Effector memory CD8-positive, alpha-beta T cell (primary cell): ENCODE results near the gene ELOVL5.
A peak's percentile ranks its signal among the peaks of the same experiment; 100 is the strongest.

ENCODE experiments used
- ATAC-seq: fragments of 150-1000 bp; cut with Tn5 transposase; replicated peaks from 2 replicates; pipeline ENCODE4 v1.10.0; 2021; ENCODE audit warnings: mild to moderate bottlenecking, moderate library complexity
- DNase-seq, 3 experiments: peaks; one replicate each; pipeline ENCODE4 v3.0.0; 2021
- H3K27ac Mint-ChIP-seq, 2 donors: one replicate each; pipeline ENCODE4 v1.8.0; 2022; ENCODE audit warnings: mild to moderate bottlenecking in 2 of 2, mixed read lengths in 2 of 2, moderate library complexity in 2 of 2
- H3K27me3 Mint-ChIP-seq, 2 donors: one replicate each; pipeline ENCODE4 v1.8.0; 2022; ENCODE audit warnings: mixed read lengths in 2 of 2
- H3K36me3 Mint-ChIP-seq: one replicate; pipeline ENCODE4 v1.8.0; 2022; ENCODE audit warnings: mild to moderate bottlenecking, moderate library complexity, mixed read lengths; ENCODE audit not compliant: insufficient read depth
- H3K4me1 Mint-ChIP-seq, 2 donors: one replicate each; pipeline ENCODE4 v1.8.0; 2022; ENCODE audit warnings: low read depth in 2 of 2, mixed read lengths in 2 of 2
- H3K4me3 Mint-ChIP-seq, 2 donors: one replicate each; pipeline ENCODE4 v1.8.0; 2022; ENCODE audit warnings: mild to moderate bottlenecking in 2 of 2, mixed read lengths in 2 of 2, moderate library complexity in 2 of 2
- H3K9me3 Mint-ChIP-seq, 2 donors: one replicate each; pipeline ENCODE4 v1.8.0; 2022; ENCODE audit warnings: mixed read lengths in 2 of 2

ELOVL5 gene

DNA sequence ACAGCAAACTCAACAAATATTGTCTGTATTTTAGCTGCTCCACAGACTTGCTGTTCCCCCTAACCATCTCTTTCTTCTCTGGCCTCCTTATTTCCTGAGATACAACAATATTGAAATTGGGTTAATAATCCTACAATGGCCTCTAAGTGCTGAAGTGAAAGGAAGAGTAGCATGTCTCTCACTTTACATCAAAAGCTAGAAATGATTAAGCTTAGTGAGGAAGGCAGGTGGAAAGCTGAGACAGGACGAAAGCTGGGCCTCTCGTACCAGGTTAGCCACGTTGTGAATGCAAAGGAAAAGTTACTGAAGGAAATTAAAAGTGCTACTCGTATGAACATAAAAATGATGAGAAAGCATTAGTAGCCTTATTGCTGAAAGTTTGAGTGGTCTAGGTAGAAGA is 63.8 kb downstream of the ELOVL5 start:
- peaks cover 41 to 48% of the 10 kb centered on the region in 2 donors for H3K4me1 Mint-ChIP-seq
- peaks cover 27% of the 10 kb centered on the region for H3K36me3 Mint-ChIP-seq
- H3K9me3 Mint-ChIP-seq = no peaks in the 10 kb centered on the region
- H3K4me3 Mint-ChIP-seq = peak overlapping the region; percentile 28 to 48
- no peak for DNase-seq
- peak; percentile 39 for ATAC-seq
- H3K27me3 Mint-ChIP-seq = no peaks in the 10 kb centered on the region
- peak overlapping the region; percentile 73 to 80 for H3K27ac Mint-ChIP-seq

DNA sequence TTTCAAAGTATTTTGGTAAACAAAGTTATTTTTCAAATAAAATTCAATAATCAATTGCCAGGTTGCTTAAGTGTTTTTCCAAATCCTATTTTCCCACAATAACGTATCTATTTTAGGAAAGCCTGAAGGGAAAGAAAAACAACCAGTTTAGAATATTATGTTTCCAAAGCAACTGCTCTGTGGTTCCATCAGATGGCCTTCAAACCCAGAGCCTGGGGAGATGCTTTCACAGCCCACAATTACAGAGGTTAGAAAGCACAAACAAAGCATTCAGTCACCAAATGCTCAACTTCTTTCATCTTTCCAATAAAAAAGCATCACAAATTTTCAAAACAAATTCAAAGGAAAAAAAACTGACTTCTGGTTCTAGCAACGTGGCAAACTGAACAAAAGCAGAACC is 66.0 kb downstream of the ELOVL5 start:
- no peaks in the 10 kb centered on the region for H3K9me3 Mint-ChIP-seq
- no peak for DNase-seq
- H3K36me3 Mint-ChIP-seq = peaks cover 23% of the 10 kb centered on the region
- no peak overlapping the region for H3K4me3 Mint-ChIP-seq
- peaks cover 39 to 42% of the 10 kb centered on the region in 2 donors for H3K4me1 Mint-ChIP-seq
- no peak for ATAC-seq
- H3K27me3 Mint-ChIP-seq = no peaks in the 10 kb centered on the region
- H3K27ac Mint-ChIP-seq = peak overlapping the region; percentile 30 to 80

DNA sequence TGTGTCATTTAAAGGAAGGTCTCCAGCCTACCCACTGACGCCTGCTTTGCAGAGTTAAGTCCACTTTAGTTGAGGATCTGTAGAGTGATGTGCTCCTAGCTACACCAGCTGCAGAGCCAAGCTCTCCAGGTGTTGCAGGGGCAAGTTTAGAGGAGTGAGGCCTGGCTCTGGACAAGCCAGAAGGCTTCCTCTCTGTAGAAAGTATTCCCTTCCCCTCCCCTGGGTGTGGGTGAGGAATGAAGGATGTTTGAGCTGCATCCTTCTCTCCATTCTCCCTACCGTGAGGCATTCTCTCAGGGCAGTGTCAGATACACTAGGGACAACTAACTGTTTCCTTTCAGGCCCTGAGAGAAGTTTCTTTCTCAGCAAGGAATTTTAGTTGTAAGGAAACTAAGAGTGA is 66.5 kb downstream of the ELOVL5 start:
- H3K4me1 Mint-ChIP-seq = peaks cover 36 to 42% of the 10 kb centered on the region in 2 donors
- no peak overlapping the region for H3K4me3 Mint-ChIP-seq
- H3K27ac Mint-ChIP-seq = peak overlapping the region in 1 of 2 donors; percentile 29

DNA sequence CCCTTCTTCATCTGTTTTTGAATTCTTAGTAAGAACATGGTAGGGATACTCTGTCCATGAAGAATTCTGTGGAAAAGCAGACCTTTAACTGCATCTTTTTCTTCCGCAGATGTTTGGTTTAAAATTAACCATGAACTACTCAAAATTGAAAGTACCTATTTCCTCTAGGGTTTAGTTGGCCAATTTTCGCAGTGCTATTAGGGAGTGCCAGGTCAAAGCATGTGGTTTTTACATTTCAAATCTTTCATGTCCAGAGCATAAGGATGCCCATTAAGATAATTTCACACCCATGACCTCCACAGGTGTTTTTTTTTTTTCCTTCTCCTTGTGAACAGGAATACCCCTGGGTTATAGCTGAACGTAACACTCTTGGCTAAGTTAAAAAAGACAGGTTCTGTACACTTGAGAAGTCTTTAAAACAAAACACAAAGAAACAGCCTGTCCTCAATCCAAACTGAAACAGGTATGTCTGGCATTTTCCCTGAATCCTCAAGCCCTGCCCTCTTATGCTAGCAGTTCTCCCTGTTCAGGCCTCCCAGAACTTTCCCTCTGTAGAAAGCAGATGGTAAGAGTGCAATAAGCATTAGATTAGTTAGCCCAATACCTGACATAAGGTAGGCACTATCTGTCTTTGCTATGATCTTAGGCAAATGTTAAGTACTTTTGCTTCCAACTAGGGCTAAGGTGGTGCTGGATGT is 67.1 kb downstream of the ELOVL5 start:
- Mint-ChIP-seq H3K27ac (peak overlapping the region in 1 of 2 donors; percentile 29), H3K27me3 (no peaks in the 10 kb centered on the region), H3K9me3 (no peaks in the 10 kb centered on the region), H3K4me3 (peak overlapping the region; percentile 4 to 15), H3K4me1 (peaks cover 34 to 42% of the 10 kb centered on the region in 2 donors), H3K36me3 (peaks cover 18% of the 10 kb centered on the region)
- ATAC-seq (no peak), DNase-seq (no peak)

More for the DNA sequence above, 66.5 kb downstream of the ELOVL5 start:
- DNase-seq (no peak), ATAC-seq (no peak)
- Mint-ChIP-seq H3K36me3 (peaks cover 21% of the 10 kb centered on the region), H3K27me3 (no peaks in the 10 kb centered on the region), H3K9me3 (no peaks in the 10 kb centered on the region)

DNA sequence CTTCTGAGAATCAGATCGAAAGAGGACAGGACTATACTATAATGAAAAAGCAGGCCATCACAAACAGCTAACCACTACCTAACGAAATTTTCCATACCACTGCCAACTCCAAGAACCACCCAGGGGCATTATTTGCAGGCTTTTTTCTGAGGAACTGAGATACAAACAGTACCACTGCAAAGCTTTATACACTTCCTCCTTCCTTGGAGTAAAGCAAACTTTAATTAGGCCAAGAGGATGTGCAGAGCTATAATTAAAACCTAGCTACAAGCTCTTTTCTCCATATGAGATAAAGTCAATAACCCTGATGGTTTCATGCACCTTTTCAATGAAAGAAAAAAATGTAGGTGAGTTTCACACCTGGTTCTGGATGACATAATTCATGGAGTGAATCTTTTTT is 68.5 kb downstream of the ELOVL5 start:
- ATAC-seq = no peak
- H3K27me3 Mint-ChIP-seq = no peaks in the 10 kb centered on the region
- peaks cover 32 to 37% of the 10 kb centered on the region in 2 donors for H3K4me1 Mint-ChIP-seq
- no peaks in the 10 kb centered on the region for H3K9me3 Mint-ChIP-seq
- H3K4me3 Mint-ChIP-seq = no peak overlapping the region
- H3K36me3 Mint-ChIP-seq = peaks cover 24% of the 10 kb centered on the region
- DNase-seq = no peak
- H3K27ac Mint-ChIP-seq = peak overlapping the region in 1 of 2 donors; percentile 65

DNA sequence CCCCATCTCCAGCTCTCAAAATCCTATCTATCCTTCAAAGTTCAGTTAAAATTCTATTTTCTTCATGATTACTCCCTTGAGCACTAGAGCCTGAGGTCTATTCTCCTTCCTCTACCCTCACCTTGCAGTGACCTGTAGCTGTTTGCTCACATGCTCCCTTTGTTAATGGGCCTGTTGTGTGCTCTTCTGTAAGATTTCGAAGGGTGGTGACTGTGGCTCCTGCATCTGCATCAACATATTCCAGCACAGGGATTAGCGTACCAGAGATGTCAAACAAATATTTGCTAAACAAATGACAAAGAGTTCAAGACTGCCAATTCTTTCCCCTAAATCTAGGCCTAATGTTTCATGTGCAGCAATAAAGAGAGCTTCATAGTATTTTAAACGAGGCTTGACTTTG is 69.5 kb downstream of the ELOVL5 start:
- peak overlapping the region in 1 of 2 donors; percentile 5 for H3K27ac Mint-ChIP-seq
- H3K4me1 Mint-ChIP-seq = peaks cover 29 to 32% of the 10 kb centered on the region in 2 donors
- no peaks in the 10 kb centered on the region for H3K9me3 Mint-ChIP-seq
- H3K4me3 Mint-ChIP-seq = no peak overlapping the region
- ATAC-seq = no peak
- peaks cover 33% of the 10 kb centered on the region for H3K36me3 Mint-ChIP-seq
- no peak for DNase-seq
- H3K27me3 Mint-ChIP-seq = no peaks in the 10 kb centered on the region

DNA sequence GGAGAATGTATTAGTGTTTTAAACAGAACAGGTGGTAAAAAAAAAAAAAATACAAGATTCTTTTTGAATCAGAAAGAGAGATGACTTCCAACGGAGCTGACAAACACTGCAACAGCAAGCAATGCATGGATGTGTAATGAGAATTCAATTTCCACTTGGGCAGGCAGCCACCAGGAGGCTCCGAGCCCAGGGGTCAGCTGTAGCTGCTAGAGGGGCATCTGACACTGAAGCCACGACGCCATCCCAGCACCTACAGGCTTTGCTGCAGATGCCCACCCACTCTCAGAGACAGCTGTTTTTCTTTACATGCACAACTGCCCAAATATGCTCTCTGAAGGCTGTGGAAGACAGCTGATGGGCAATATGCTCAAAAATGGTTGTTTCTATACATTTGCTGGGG is 75.4 kb downstream of the ELOVL5 start:
- Mint-ChIP-seq H3K27me3 (no peaks in the 10 kb centered on the region), H3K4me3 (no peak overlapping the region), H3K27ac (peak overlapping the region in 1 of 2 donors; percentile 9), H3K36me3 (peaks cover 73% of the 10 kb centered on the region), H3K9me3 (no peaks in the 10 kb centered on the region), H3K4me1 (peaks cover 2 to 4% of the 10 kb centered on the region in 2 donors)
- ATAC-seq (no peak), DNase-seq (no peak)

DNA sequence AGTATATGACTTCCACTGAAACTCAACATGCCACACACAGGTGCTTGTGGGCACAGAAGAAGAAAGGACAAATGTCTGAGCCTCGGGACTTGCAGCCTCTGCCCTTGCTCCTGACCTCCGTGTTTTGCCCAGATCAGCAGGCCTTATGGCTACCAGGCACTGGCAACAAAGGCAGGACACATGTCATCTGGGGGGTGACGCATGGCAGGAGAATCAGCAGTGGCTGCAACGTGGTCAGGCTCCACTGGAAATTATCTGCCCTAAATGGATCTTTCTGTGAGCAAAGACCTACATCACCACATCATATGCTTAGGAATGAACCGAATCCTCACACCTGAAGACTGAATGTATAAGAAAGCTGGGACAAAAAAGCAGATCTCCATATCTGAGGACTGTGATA is 78.9 kb downstream of the ELOVL5 start:
- no peaks in the 10 kb centered on the region for H3K27me3 Mint-ChIP-seq
- peaks cover 1 to 6% of the 10 kb centered on the region in 2 donors for H3K4me1 Mint-ChIP-seq
- peaks cover 76% of the 10 kb centered on the region for H3K36me3 Mint-ChIP-seq
- no peak overlapping the region for H3K4me3 Mint-ChIP-seq
- no peak for ATAC-seq
- H3K9me3 Mint-ChIP-seq = no peaks in the 10 kb centered on the region
- peak overlapping the region in 1 of 2 donors; percentile 44 for H3K27ac Mint-ChIP-seq
- DNase-seq = no peak

DNA sequence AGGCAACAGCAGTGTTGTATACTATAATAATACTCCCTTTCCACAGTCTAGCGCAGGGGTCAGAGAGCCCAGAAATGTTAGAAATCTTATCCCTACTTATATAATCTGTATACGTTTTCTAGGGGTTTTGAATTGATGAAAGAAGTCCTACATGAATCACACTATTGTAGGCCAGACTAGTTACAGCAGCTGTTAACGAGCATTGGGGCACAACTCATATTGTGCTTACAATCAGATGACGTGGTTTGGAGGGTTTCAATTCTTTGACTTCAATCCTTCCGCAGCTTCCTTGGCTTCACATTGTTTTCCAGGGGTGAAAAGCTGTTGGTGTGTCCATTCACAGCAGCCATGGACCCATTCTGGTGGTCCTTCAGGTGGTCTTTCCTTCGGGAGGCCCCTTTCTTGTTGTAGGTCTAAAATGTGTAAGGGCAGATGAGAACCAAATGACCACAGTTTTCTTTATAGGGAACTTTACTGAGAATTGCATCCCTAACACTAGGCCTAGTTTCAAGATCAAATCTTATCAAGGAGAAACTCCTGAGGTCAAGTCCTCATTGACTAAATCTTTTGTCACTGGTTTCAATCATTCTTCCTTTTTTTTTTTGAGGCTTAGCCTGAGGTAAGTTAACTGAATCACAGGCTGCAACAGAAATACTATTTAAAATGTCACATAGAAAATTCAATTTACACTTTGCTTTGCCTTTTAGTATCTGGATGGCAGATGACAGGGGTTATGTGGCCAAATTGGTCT is 79.7 kb downstream of the ELOVL5 start:
- ATAC-seq (no peak), DNase-seq (no peak)
- H3K27ac Mint-ChIP-seq = no peak overlapping the region
- peaks cover 75% of the 10 kb centered on the region for H3K36me3 Mint-ChIP-seq
- no peaks in the 10 kb centered on the region for H3K9me3 Mint-ChIP-seq
- H3K4me3 Mint-ChIP-seq = no peak overlapping the region
- peaks cover 2% of the 10 kb centered on the region in 2 donors for H3K4me1 Mint-ChIP-seq
- H3K27me3 Mint-ChIP-seq = no peaks in the 10 kb centered on the region

DNA sequence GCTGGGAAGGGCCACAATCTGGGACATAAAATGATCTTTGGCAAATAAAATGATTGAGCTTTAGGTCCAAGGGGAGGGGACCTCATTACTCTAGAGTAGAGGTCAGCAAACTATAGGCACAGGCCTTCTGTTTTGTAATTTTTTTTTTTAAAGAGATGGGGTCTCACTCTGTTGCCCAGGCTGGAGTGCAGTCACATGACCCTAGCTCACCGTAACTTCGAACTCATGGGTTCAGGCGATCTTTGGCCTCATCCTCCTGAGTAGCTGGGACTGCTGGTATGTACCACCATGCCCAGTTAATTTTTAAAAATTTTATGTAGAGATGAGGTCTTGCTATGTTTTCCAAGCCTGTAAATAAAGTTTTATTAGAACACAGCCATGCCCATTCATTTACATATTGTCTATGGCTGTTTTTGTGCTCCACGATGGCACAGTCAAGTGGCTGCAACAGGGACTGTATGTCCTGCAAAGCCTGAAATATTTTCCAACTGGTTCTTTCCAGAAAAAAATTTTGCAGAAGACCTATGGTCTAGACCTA is 82.1 kb downstream of the ELOVL5 start:
- no peaks in the 10 kb centered on the region for H3K9me3 Mint-ChIP-seq
- ATAC-seq (no peak), DNase-seq (no peak)
- peaks cover 61% of the 10 kb centered on the region for H3K36me3 Mint-ChIP-seq
- no peaks in the 10 kb centered on the region for H3K27me3 Mint-ChIP-seq
- no peak overlapping the region for H3K27ac Mint-ChIP-seq
- no peak overlapping the region for H3K4me3 Mint-ChIP-seq
- H3K4me1 Mint-ChIP-seq = peaks cover 2 to 5% of the 10 kb centered on the region in 2 donors

DNA sequence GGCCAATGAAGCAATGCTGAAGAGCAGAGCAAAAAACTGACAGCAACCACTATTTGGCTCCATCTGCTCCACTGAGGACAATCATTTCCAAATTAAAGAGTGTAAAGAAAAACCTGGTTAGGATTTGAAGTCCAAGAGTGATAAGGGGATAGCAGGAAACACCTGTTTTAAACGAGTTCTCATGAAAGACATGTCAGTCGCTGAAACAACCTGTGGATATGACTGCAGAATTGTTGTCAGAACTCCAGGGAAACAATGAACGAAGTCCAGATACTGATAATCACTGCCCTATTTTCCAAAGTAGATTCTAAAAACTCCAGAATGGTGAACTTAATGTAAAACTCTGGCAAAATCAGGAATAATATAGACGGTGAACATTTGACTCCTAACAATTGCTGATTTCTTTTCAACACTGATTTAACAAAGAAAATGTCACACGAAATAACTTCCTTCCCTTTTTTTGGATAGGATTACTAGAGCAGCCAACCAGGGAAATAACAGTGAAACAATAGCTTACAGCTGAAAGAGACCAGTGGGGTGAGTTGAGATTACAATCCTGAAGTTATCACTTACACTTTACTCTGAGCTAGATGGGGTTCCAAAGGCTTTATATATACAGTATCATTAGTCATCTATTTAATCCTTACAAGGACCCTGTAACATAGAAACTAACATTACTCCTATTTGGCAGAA is 83.7 kb downstream of the ELOVL5 start:
- Mint-ChIP-seq H3K27me3 (no peaks in the 10 kb centered on the region), H3K9me3 (no peaks in the 10 kb centered on the region), H3K4me1 (peaks cover 2 to 5% of the 10 kb centered on the region in 2 donors), H3K36me3 (peaks cover 55% of the 10 kb centered on the region), H3K4me3 (no peak overlapping the region), H3K27ac (peak overlapping the region in 1 of 2 donors; percentile 80)
- ATAC-seq (no peak), DNase-seq (no peak)

DNA sequence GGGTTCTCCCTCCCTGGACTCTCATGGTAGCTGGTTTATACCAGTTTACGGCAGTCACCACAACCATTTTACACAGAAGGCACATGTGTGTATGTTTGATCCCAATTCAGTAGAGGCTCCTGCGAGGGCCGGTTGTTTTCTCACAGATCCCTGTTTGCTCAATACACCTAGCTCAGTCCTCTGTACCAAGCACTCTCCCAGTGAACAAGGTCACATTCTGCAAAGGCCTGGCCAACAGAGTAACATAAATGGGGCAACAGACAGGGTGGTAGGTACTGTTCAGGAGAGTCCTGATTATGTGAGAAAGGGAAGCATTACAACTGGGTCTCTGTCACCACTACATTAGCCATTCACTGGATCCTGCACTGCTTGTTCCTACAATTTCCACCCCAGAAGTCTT is 84.4 kb downstream of the ELOVL5 start:
- ATAC-seq (no peak), DNase-seq (no peak)
- Mint-ChIP-seq H3K9me3 (no peaks in the 10 kb centered on the region), H3K4me3 (no peak overlapping the region), H3K27ac (peak overlapping the region; percentile 70 to 80), H3K4me1 (peaks cover 2 to 5% of the 10 kb centered on the region in 2 donors), H3K27me3 (no peaks in the 10 kb centered on the region), H3K36me3 (peaks cover 51% of the 10 kb centered on the region)

DNA sequence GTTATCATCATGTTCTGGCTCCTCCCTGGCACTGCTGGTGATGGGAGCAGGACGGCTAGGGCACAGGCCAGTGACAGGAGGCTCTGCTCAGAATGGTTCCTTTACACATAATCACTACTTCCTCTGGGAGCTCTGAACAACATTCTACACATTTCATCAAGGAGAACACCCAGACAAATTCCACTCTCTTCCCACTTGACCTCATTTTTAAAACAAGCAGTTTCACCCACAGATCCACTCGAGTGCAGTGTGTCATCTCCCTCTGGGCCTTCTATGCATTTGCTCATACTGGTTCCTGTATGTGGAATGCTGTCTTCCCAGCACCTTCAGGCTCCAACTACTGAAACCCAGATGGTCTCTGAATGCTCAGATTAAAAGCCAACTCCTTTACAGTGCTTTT is 84.8 kb downstream of the ELOVL5 start:
- ATAC-seq (no peak), DNase-seq (no peak)
- Mint-ChIP-seq H3K9me3 (no peaks in the 10 kb centered on the region), H3K27me3 (no peaks in the 10 kb centered on the region), H3K27ac (peak overlapping the region; percentile 70 to 80), H3K4me3 (no peak overlapping the region), H3K4me1 (peaks cover 2 to 5% of the 10 kb centered on the region in 2 donors), H3K36me3 (peaks cover 47% of the 10 kb centered on the region)
